Loucy (cell line): ENCODE results near the gene PSEN1.

ENCODE experiments used
- H2AFZ ChIP-seq: fragments of 200-600 bp; sonication (generic); 2 replicates; pipeline ENCODE4 v1.6.0; 2016; ENCODE audit warnings: antibody characterized with exemption, mild to moderate bottlenecking, low read length, moderate library complexity
- H3F3A ChIP-seq: fragments of 200-600 bp; 2 replicates; pipeline ENCODE4 v1.6.0; 2016; ENCODE audit warnings: antibody characterized with exemption, low read depth, mild to moderate bottlenecking
- H3K27me3 ChIP-seq: fragments of 200-600 bp; sonication (generic); 2 replicates; pipeline ENCODE4 v1.6.1; 2014; ENCODE audit warnings: low read length, mild to moderate bottlenecking; ENCODE audit not compliant: insufficient read depth, poor library complexity, severe bottlenecking
- H3K36me3 ChIP-seq: fragments of 200-600 bp; sonication (generic); 2 replicates; pipeline ENCODE4 v1.6.1; 2016; ENCODE audit warnings: low read length; ENCODE audit not compliant: insufficient read depth
- H3K4me1 ChIP-seq: fragments of 200-600 bp; sonication (generic); 2 replicates; pipeline ENCODE4 v1.5.1; 2014; ENCODE audit warnings: low read length, mild to moderate bottlenecking; ENCODE audit not compliant: insufficient read depth, poor library complexity, severe bottlenecking
- H3K4me2 ChIP-seq: fragments of 200-600 bp; sonication (generic); 2 replicates; pipeline ENCODE4 v1.6.0; 2014; ENCODE audit warnings: antibody characterized with exemption, low read length, low read depth, mild to moderate bottlenecking; ENCODE audit not compliant: poor library complexity, severe bottlenecking
- H3K4me3 ChIP-seq: fragments of 200-600 bp; sonication (generic); 2 replicates; pipeline ENCODE4 v1.5.1; 2014; ENCODE audit warnings: low read length, mild to moderate bottlenecking, mixed read lengths; ENCODE audit not compliant: poor library complexity, severe bottlenecking
- H3K79me2 ChIP-seq: fragments of 200-600 bp; sonication (generic); 2 replicates; pipeline ENCODE4 v1.6.1; 2014; ENCODE audit warnings: low read length; ENCODE audit not compliant: insufficient read depth
- H3K9ac ChIP-seq: fragments of 200-600 bp; sonication (generic); 2 replicates; pipeline ENCODE4 v1.6.0; 2014; ENCODE audit warnings: mild to moderate bottlenecking, low read depth, low read length, moderate library complexity; ENCODE audit not compliant: poor library complexity, severe bottlenecking
- H3K9me2 ChIP-seq: fragments of 200-600 bp; sonication (generic); replicated peaks from 2 replicates; pipeline ENCODE4 v1.6.1; 2016; ENCODE audit warnings: low read depth, low read length, mixed read lengths
- H3K9me3 ChIP-seq: fragments of 200-600 bp; sonication (generic); 2 replicates; pipeline ENCODE4 v1.6.1; 2014; ENCODE audit warnings: mild to moderate bottlenecking, antibody characterized with exemption, low read length, low read depth; ENCODE audit not compliant: insufficient read depth
- H4K20me1 ChIP-seq: fragments of 200-600 bp; sonication (generic); 2 replicates; pipeline ENCODE4 v1.6.0; 2014; ENCODE audit warnings: antibody characterized with exemption, low read length, mild to moderate bottlenecking; ENCODE audit not compliant: insufficient read depth, poor library complexity, severe bottlenecking
- EZH2phosphoT487 ChIP-seq: fragments of 200-600 bp; IDR thresholded peaks from 2 replicates; pipeline ENCODE4 v1.6.1; 2018; ENCODE audit warnings: antibody characterized with exemption, mild to moderate bottlenecking, moderate library complexity, borderline replicate concordance
- TF ChIP-seq, protein P1 (sequence below): fragments of 200-600 bp; sonication (generic); conservative IDR thresholded peaks from 2 replicates; pipeline ENCODE4 v1.5.1; 2014; ENCODE audit warnings: mild to moderate bottlenecking, antibody characterized with exemption, low read length

Gene PSEN1

DNA sequence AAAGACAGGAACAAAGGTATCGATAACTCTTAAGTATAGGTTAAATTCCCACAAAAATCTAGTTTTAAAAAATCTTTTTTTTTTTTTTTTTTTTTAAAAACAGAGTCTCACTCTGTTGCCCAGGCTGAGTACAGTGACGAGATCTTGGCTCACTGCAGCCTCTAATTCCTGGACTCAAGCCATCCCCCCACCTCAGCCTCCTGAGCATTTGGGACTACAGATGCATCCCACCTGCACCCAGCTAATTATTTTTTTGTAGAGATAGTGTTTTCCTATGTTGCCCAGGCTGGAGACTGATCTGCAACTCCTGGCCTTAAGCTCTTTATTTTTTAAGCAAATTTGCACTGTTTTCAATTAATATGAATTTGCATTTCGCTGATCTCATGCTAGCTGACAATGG lies 9.8 kb downstream of the PSEN1 start:
- H3K36me3 ChIP-seq: peaks cover 23% of the 10 kb centered on the region; the same call in 1 of the 2 replicates
- H3K4me1 ChIP-seq: peaks cover 12% of the 10 kb centered on the region
- H3K9me3 ChIP-seq: no peaks in the 10 kb centered on the region
- TF ChIP-seq, protein P1, sequence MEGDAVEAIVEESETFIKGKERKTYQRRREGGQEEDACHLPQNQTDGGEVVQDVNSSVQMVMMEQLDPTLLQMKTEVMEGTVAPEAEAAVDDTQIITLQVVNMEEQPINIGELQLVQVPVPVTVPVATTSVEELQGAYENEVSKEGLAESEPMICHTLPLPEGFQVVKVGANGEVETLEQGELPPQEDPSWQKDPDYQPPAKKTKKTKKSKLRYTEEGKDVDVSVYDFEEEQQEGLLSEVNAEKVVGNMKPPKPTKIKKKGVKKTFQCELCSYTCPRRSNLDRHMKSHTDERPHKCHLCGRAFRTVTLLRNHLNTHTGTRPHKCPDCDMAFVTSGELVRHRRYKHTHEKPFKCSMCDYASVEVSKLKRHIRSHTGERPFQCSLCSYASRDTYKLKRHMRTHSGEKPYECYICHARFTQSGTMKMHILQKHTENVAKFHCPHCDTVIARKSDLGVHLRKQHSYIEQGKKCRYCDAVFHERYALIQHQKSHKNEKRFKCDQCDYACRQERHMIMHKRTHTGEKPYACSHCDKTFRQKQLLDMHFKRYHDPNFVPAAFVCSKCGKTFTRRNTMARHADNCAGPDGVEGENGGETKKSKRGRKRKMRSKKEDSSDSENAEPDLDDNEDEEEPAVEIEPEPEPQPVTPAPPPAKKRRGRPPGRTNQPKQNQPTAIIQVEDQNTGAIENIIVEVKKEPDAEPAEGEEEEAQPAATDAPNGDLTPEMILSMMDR: no peak
- no peak for TF ChIP-seq EZH2phosphoT487
- no peak overlapping the region for H3K4me2 ChIP-seq
- H3K9me2 ChIP-seq: no peaks in the 10 kb centered on the region
- no peak overlapping the region for H2AFZ ChIP-seq
- peaks cover 3% of the 10 kb centered on the region; the same call in 1 of the 2 replicates for H3F3A ChIP-seq
- H4K20me1 ChIP-seq: peaks cover 3% of the 10 kb centered on the region
- no peaks in the 10 kb centered on the region for H3K27me3 ChIP-seq
- peaks cover 44% of the 10 kb centered on the region; the same call in 1 of the 2 replicates for H3K79me2 ChIP-seq
- no peak overlapping the region for H3K4me3 ChIP-seq
- no peak overlapping the region for H3K9ac ChIP-seq

DNA sequence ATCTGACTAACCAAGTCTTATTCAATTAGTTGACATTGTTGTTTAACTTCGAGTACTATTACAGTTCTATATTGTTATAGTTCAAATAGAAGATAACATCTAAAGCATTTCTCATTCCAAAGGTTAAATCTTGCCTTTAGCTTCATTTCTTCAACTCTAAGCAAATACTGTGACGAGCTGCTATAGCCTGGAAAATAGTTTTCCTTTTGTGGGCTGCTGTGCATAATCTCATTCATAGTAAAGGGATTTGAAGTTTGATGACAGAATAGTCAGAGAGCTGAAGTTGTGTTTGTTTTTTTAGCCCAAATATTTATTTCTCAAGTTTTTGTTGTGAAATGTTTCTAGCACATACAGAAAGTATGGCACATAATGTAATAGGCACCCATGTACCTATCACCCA lies 13.4 kb downstream of the PSEN1 start:
- Histone ChIP-seq H3K27me3 (no peaks in the 10 kb centered on the region), H3K4me2 (no peak overlapping the region), H4K20me1 (no peaks in the 10 kb centered on the region), H3F3A (no peaks in the 10 kb centered on the region), H3K4me3 (no peak overlapping the region), H3K4me1 (no peaks in the 10 kb centered on the region), H2AFZ (no peak overlapping the region), H3K9me2 (no peaks in the 10 kb centered on the region), H3K9me3 (no peaks in the 10 kb centered on the region), H3K36me3 (peaks cover 29% of the 10 kb centered on the region; the same call in 1 of the 2 replicates), H3K79me2 (peaks cover 20% of the 10 kb centered on the region; the same call in 1 of the 2 replicates), H3K9ac (no peak overlapping the region)
- no peak for TF ChIP-seq EZH2phosphoT487
- TF ChIP-seq, protein P1: no peak

DNA sequence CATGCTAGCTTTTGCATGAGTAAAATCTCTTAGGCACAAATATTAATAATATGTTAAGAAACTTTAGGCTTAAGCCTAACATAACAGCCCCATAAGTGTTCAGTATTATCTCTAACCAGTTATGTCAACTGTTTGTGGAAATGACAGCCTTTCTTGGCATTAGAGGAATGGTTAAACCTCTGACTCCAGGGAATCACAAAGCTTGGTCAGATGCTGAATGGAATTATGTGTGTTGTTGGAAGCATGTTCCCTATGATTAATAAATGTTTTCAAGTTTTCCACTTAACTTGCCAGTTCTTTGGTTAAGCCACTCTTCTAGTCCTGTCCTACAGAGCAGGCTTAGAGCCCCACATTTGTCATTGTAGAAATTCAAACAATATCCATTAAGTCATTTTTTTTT lies 17.0 kb downstream of the PSEN1 start:
- no peaks in the 10 kb centered on the region for H3K4me1 ChIP-seq
- H3K27me3 ChIP-seq: no peaks in the 10 kb centered on the region
- H3K4me3 ChIP-seq: no peak overlapping the region
- TF ChIP-seq EZH2phosphoT487: no peak
- no peaks in the 10 kb centered on the region for H3K9me3 ChIP-seq
- no peak overlapping the region for H3K4me2 ChIP-seq
- H2AFZ ChIP-seq: no peak overlapping the region
- no peak overlapping the region for H3K9ac ChIP-seq
- H4K20me1 ChIP-seq: no peaks in the 10 kb centered on the region
- no peaks in the 10 kb centered on the region for H3K79me2 ChIP-seq
- H3K36me3 ChIP-seq: peaks cover 32% of the 10 kb centered on the region; the same call in 1 of the 2 replicates
- H3F3A ChIP-seq: no peaks in the 10 kb centered on the region
- no peaks in the 10 kb centered on the region for H3K9me2 ChIP-seq

DNA sequence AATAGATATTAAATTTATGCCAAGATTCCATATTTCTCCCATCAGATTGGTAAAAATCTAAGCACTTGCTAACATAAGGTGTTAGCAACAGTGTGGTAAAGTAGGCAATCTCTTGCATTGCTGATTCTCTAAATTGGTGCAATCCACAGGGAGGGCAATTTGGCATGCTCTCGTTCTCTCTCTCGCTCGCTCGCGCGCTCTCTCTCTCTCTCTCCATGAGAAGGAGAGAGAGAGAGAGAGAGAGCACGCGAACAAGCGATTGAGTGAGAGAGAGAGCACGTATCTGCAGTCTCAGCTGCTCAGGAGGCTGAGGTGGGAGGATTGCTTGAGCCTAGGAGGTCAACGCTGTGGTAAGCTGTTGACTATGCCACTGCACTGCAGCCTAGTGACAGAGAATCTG lies 25.9 kb downstream of the PSEN1 start:
- Histone ChIP-seq H3K36me3 (peaks cover 40% of the 10 kb centered on the region; the same call in 1 of the 2 replicates), H3K9ac (no peak overlapping the region), H4K20me1 (no peaks in the 10 kb centered on the region)

More for the DNA sequence above, 25.9 kb downstream of the PSEN1 start:
- Histone ChIP-seq H3K4me3 (no peak overlapping the region), H3K79me2 (no peaks in the 10 kb centered on the region), H3K4me1 (no peaks in the 10 kb centered on the region), H3K4me2 (no peak overlapping the region), H3F3A (no peaks in the 10 kb centered on the region), H3K9me2 (no peaks in the 10 kb centered on the region), H3K9me3 (no peaks in the 10 kb centered on the region), H2AFZ (no peak overlapping the region), H3K27me3 (no peaks in the 10 kb centered on the region)
- TF ChIP-seq, protein P1: no peak
- no peak for TF ChIP-seq EZH2phosphoT487
